ENCODE results near the gene NPIPA7. TPM values are rescaled to one million over a fixed set of nuclear protein-coding genes. Genes with fewer than 3 reads are reported as not detected.
"Not testable (repeated sequence)": the region's sequence is repeated elsewhere in the genome, so short reads cannot be mapped to it uniquely, and the experiment has no call there.

The NPIPA7 gene
- total and polyA plus RNA-seq, 2 donors (not counting 3 experiments of a cell fraction or from before 2014, with no cell fraction given): 6.8 to 29.3 TPM

DNA sequence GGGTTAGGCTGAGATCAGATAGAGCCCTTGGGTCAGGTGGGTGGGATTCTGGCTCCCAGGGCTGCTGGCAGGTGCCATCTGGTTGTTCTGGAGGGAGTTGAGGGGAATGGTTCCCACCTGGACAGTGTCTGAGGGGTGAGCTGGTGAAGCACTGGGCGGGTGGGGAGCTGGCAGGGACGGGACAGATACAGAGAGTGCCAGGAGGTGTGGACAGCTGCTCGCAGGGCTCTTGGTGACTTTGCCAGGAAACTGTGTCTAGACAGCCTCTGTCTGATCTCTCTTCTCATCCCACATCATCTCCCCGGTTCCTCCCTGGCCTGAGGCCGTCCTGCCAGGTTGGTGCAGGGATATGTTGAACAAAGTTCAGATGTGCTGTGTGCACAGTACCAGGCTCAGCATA lies 38.1 kb downstream of the NPIPA7 start:
- CTCF ChIA-PET: not testable (repeated sequence)

DNA sequence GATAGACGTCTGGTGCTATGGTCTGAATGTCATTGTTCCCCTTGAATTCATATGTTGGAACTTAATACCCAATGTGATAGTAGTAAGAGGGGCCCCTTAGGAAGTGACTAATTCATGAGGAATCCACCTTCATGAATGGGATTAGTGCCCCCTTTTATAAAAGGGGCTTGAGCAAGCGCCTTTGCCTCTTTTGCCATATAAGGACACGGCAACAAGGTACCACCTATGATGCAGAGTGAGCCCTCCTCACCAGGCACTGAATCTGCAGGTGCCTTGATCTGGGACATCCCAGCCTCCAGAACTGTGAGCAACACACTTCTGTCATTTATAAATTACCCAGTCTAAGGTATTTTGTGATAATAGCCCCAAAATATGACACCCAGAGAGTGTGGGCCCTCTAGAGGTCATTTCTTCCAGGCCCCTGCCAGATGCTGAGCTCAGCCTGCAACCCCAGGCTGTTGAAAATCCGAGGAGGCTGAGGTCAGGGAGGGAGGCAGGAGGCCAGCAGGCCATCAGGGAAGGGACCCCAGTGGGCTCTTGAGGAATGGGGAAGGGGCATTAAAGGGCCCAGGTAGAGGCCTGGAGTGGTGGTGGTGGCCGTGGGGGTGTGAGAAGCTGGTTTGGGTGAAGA lies 39.1 kb downstream of the NPIPA7 start:
- intact Hi-C loops (cut with micrococcal nuclease); POLR2A ChIA-PET; DNase-seq (ENCODE audit: low read depth, low spot score); H3K4me3 ChIP-seq (replicated peaks in 1 of 3; ENCODE audit: insufficient read depth in 1 of 3, low read depth in 1 of 3, low read length in 3 of 3); H3K9me1 ChIP-seq (replicated peaks; ENCODE audit: control insufficient read depth, extremely low read depth, insufficient read depth, low read length); H3K4me1 ChIP-seq (ENCODE audit: control insufficient read depth, extremely low read depth, insufficient read depth, low read length); H3K36me3 ChIP-seq (ENCODE audit: control insufficient read depth in 2 of 2, extremely low read depth in 1 of 2, insufficient read depth in 2 of 2, low read length in 2 of 2); H3K79me2 ChIP-seq (ENCODE audit: control insufficient read depth, insufficient read depth, low read length); H3K27ac ChIP-seq (ENCODE audit: insufficient read depth, low read depth, low read length); H4K20me1 ChIP-seq (replicated peaks; ENCODE audit: control insufficient read depth, extremely low read depth, insufficient read depth, low read length); CTCF ChIA-PET; H3K27me3 ChIP-seq (ENCODE audit: control insufficient read depth in 2 of 2, insufficient read depth in 2 of 2, low read length in 2 of 2); H2AFZ ChIP-seq (ENCODE audit: low read depth, low read length); dilution Hi-C loops (cut with MboI; ENCODE audit: extremely low pct_ligation_motif_present, low sequenced_read_pairs); BruUV-seq (replicated peaks); H3K4me2 ChIP-seq (ENCODE audit: insufficient read depth, low read length); H3K9ac ChIP-seq (replicated peaks; ENCODE audit: extremely low read depth, insufficient read depth, low read length); FAIRE-seq; H3K9me3 ChIP-seq (replicated peaks; ENCODE audit: control insufficient read depth, insufficient read depth, low read length): not testable (repeated sequence)

More for the DNA sequence above, 38.1 kb downstream of the NPIPA7 start:
- intact Hi-C loops (cut with micrococcal nuclease); FAIRE-seq; H3K9me1 ChIP-seq (replicated peaks; ENCODE audit: control insufficient read depth, extremely low read depth, insufficient read depth, low read length); dilution Hi-C loops (cut with MboI; ENCODE audit: extremely low pct_ligation_motif_present, low sequenced_read_pairs); H3K79me2 ChIP-seq (ENCODE audit: control insufficient read depth, insufficient read depth, low read length); H3K36me3 ChIP-seq (ENCODE audit: control insufficient read depth in 2 of 2, extremely low read depth in 1 of 2, insufficient read depth in 2 of 2, low read length in 2 of 2); H3K9ac ChIP-seq (replicated peaks; ENCODE audit: extremely low read depth, insufficient read depth, low read length); DNase-seq (ENCODE audit: low read depth, low spot score); H3K9me3 ChIP-seq (replicated peaks; ENCODE audit: control insufficient read depth, insufficient read depth, low read length); H3K4me2 ChIP-seq (ENCODE audit: insufficient read depth, low read length); POLR2A ChIA-PET; H3K27ac ChIP-seq (ENCODE audit: insufficient read depth, low read depth, low read length); H3K4me3 ChIP-seq (replicated peaks in 1 of 3; ENCODE audit: insufficient read depth in 1 of 3, low read depth in 1 of 3, low read length in 3 of 3); H3K27me3 ChIP-seq (ENCODE audit: control insufficient read depth in 2 of 2, insufficient read depth in 2 of 2, low read length in 2 of 2); H4K20me1 ChIP-seq (replicated peaks; ENCODE audit: control insufficient read depth, extremely low read depth, insufficient read depth, low read length); H3K4me1 ChIP-seq (ENCODE audit: control insufficient read depth, extremely low read depth, insufficient read depth, low read length); BruUV-seq (replicated peaks); H2AFZ ChIP-seq (ENCODE audit: low read depth, low read length): not testable (repeated sequence)

DNA sequence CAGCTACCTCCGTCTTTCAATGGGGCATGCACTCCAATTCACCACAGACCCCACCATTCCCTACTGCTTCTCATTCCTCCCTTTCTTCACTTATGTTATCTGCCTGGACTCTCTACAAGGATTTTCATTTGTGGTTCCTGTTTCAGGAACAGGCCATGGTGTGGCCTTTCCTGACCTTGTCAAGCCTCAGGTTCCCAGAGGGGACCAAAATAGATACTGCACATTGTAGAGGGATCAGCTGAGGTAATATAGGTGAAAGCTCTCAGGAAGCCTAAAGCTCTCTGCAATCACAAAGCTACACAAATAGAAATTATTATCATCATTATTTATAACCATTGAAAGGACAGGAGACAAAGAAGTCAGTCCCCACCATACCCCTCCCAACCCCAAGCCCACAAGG lies 41.6 kb downstream of the NPIPA7 start:
- intact Hi-C loops (cut with micrococcal nuclease); H3K79me2 ChIP-seq (ENCODE audit: control insufficient read depth, insufficient read depth, low read length); H3K9me1 ChIP-seq (replicated peaks; ENCODE audit: control insufficient read depth, extremely low read depth, insufficient read depth, low read length); H3K4me2 ChIP-seq (ENCODE audit: insufficient read depth, low read length); dilution Hi-C loops (cut with MboI; ENCODE audit: extremely low pct_ligation_motif_present, low sequenced_read_pairs); H3K9ac ChIP-seq (replicated peaks; ENCODE audit: extremely low read depth, insufficient read depth, low read length); H3K4me1 ChIP-seq (ENCODE audit: control insufficient read depth, extremely low read depth, insufficient read depth, low read length); H3K4me3 ChIP-seq (replicated peaks in 1 of 3; ENCODE audit: insufficient read depth in 1 of 3, low read depth in 1 of 3, low read length in 3 of 3); FAIRE-seq; BruUV-seq (replicated peaks); H4K20me1 ChIP-seq (replicated peaks; ENCODE audit: control insufficient read depth, extremely low read depth, insufficient read depth, low read length); H3K27ac ChIP-seq (ENCODE audit: insufficient read depth, low read depth, low read length); CTCF ChIA-PET; POLR2A ChIA-PET; DNase-seq (ENCODE audit: low read depth, low spot score); H3K27me3 ChIP-seq (ENCODE audit: control insufficient read depth in 2 of 2, insufficient read depth in 2 of 2, low read length in 2 of 2); H2AFZ ChIP-seq (ENCODE audit: low read depth, low read length); H3K36me3 ChIP-seq (ENCODE audit: control insufficient read depth in 2 of 2, extremely low read depth in 1 of 2, insufficient read depth in 2 of 2, low read length in 2 of 2); H3K9me3 ChIP-seq (replicated peaks; ENCODE audit: control insufficient read depth, insufficient read depth, low read length): not testable (repeated sequence)

DNA sequence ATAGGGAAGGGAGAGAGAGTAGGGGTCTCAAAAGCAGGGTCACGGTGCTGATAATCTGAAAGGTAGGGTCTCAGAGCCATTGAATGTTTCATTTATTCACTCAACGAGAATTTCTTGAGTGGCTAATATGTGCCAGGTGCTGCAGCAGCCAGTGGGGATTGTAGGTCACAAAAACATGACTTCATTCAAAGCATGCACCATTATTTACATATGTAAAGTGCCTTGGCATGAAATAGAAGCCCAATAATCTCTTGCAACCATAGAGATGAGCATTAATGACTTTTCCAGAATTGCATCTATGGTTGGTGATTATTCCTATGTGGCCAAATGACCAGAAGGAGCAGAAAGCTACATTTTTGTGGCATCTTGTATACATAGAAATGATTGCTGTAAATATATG lies 46.2 kb downstream of the NPIPA7 start:
- H3K9me3 ChIP-seq (replicated peaks; ENCODE audit: control insufficient read depth, insufficient read depth, low read length); CTCF ChIA-PET; POLR2A ChIA-PET; H3K4me1 ChIP-seq (ENCODE audit: control insufficient read depth, extremely low read depth, insufficient read depth, low read length); H2AFZ ChIP-seq (ENCODE audit: low read depth, low read length); H3K27ac ChIP-seq (ENCODE audit: insufficient read depth, low read depth, low read length); H3K9me1 ChIP-seq (replicated peaks; ENCODE audit: control insufficient read depth, extremely low read depth, insufficient read depth, low read length); H3K36me3 ChIP-seq (ENCODE audit: control insufficient read depth in 2 of 2, extremely low read depth in 1 of 2, insufficient read depth in 2 of 2, low read length in 2 of 2); intact Hi-C loops (cut with micrococcal nuclease); FAIRE-seq; dilution Hi-C loops (cut with MboI; ENCODE audit: extremely low pct_ligation_motif_present, low sequenced_read_pairs); H3K4me3 ChIP-seq (replicated peaks in 1 of 3; ENCODE audit: insufficient read depth in 1 of 3, low read depth in 1 of 3, low read length in 3 of 3); H3K4me2 ChIP-seq (ENCODE audit: insufficient read depth, low read length); H3K27me3 ChIP-seq (ENCODE audit: control insufficient read depth in 2 of 2, insufficient read depth in 2 of 2, low read length in 2 of 2); H4K20me1 ChIP-seq (replicated peaks; ENCODE audit: control insufficient read depth, extremely low read depth, insufficient read depth, low read length); H3K9ac ChIP-seq (replicated peaks; ENCODE audit: extremely low read depth, insufficient read depth, low read length); BruUV-seq (replicated peaks); DNase-seq (ENCODE audit: low read depth, low spot score); H3K79me2 ChIP-seq (ENCODE audit: control insufficient read depth, insufficient read depth, low read length): not testable (repeated sequence)

All from endothelial cell of umbilical vein (primary cell).